Muscle layer of colon (tissue), 2 donors: ENCODE data around the gene AUTS2.

Source experiments
- H3K27ac ChIP-seq: one replicate; pipeline ENCODE4 v1.7.0; 2013; ENCODE audit warnings: low read depth, mild to moderate bottlenecking, low read length, moderate library complexity
- H3K27me3 ChIP-seq, 2 donors: one replicate each; pipeline ENCODE4 v1.7.0; 2013; ENCODE audit warnings: low read length in 2 of 2, mild to moderate bottlenecking in 2 of 2; ENCODE audit not compliant: insufficient read depth in 2 of 2, control insufficient read depth in 1 of 2
- H3K36me3 ChIP-seq: one replicate; pipeline ENCODE4 v1.7.0; 2013; ENCODE audit warnings: mild to moderate bottlenecking, low read length; ENCODE audit not compliant: insufficient read depth
- H3K4me1 ChIP-seq: one replicate; pipeline ENCODE4 v1.7.0; 2013; ENCODE audit warnings: mild to moderate bottlenecking, low read length; ENCODE audit not compliant: insufficient read depth
- H3K4me3 ChIP-seq, 2 donors: one replicate each; pipeline ENCODE4 v1.7.0; 2013; ENCODE audit warnings: low read length in 2 of 2, low read depth in 1 of 2, mild to moderate bottlenecking in 1 of 2, moderate library complexity in 1 of 2
- H3K9ac ChIP-seq: one replicate; pipeline ENCODE4 v1.7.0; 2013; ENCODE audit warnings: low read length
- H3K9me3 ChIP-seq: one replicate; pipeline ENCODE4 v1.7.0; 2013; ENCODE audit warnings: mild to moderate bottlenecking, low read length
- donor health status: abdominal sarcoma.
- donor health status: Adenocarcinoma of cecum.

AUTS2 gene

DNA sequence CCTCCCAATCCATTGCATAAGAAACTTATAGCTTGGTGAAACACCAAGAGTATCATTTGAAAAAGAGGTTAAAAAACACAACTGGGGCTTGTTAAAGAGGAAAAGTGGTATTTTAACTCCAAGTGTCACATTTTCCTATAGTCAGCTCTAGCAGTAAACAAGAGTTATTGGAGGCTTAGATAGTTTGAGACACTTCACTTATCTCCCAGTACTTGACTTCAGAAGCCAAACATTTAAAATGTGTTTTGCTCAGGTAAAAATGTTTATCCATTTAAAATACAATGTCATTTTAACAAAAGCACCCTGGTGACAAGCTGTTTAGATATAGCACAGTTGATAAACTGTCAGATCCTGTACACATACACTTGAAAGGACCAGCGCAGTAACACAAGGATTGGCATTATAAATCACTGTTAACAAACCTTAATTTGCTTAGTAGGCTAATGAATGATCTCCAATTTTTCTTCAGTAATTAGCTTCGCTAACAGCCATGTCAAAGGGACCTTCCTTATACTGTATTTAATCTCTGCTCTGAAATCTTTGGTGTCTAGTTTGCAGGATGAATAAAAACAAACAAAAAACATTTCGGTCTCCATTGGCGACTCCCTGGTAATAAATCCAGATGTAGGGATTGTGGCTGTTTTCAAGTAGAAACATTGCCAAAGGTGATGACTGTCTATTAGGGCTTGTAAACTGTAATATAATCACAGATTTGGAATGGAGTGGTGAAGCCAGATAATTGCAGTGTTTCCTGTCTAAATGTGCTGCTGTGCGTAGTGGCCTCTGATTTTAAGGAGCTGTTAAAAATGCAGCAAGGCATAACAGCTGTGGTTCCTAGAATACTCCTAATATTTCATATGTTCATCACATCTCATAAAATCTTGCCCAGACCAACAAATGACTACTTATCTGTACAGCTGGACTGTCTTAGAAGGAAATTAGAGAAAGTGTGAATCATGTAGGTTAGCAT, 545.1 kb downstream of the AUTS2 start:
- Histone ChIP-seq H3K4me3 (no peak overlapping the region), H3K9ac (no peak overlapping the region), H3K27ac (no peak overlapping the region)

DNA sequence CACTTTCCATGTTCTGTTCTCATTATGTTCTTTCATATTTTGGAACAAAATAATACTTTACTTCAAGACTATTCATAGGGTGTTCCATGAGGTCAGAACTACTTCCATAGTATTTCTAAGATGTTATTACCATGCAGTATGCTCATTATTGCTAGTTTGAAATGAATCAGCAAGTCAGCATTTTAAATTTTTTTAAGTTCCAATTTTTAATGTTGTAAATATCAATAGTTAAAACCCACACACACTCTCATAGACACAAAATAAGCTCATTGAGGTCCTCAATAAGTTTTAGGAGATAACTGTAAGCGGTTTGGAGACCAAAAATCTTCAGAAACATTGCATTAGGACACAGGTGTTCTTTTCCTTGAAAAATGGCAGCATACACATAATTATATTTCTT, 550.7 kb downstream of the AUTS2 start:
- H3K27me3 ChIP-seq, result no peaks in the 10 kb centered on the region
- no peak overlapping the region for H3K27ac ChIP-seq
- H3K9me3 ChIP-seq, result no peaks in the 10 kb centered on the region
- H3K4me3 ChIP-seq, result no peak overlapping the region
- no peaks in the 10 kb centered on the region for H3K36me3 ChIP-seq
- H3K4me1 ChIP-seq, result no peaks in the 10 kb centered on the region
- H3K9ac ChIP-seq, result no peak overlapping the region

More for the DNA sequence above, 545.1 kb downstream of the AUTS2 start:
- Histone ChIP-seq H3K36me3 (no peaks in the 10 kb centered on the region), H3K27me3 (no peaks in the 10 kb centered on the region), H3K9me3 (no peaks in the 10 kb centered on the region), H3K4me1 (peaks cover 6% of the 10 kb centered on the region)

DNA sequence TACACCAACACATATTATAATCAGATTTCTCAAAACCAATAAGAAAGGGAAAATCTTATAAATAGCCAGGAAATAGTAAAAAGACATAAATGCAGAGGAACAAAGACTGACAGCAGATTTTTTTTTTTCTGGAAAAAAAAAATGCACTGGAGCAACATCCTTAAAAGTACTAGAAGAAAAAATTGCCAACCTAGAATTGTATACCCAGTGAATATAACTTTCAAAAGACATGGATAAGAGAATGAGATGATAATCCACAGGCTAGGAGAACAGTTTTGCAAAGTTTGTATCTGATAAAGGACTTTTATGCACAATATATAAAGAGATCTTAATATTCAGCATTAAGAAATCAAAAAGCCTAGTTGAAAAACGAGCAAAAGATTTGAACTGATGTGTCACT, 554.0 kb downstream of the AUTS2 start:
- H3K27ac ChIP-seq, result no peak overlapping the region
- H3K4me1 ChIP-seq, result no peaks in the 10 kb centered on the region
- no peaks in the 10 kb centered on the region for H3K27me3 ChIP-seq
- no peaks in the 10 kb centered on the region for H3K9me3 ChIP-seq
- no peaks in the 10 kb centered on the region for H3K36me3 ChIP-seq
- H3K9ac ChIP-seq, result no peak overlapping the region
- no peak overlapping the region for H3K4me3 ChIP-seq

DNA sequence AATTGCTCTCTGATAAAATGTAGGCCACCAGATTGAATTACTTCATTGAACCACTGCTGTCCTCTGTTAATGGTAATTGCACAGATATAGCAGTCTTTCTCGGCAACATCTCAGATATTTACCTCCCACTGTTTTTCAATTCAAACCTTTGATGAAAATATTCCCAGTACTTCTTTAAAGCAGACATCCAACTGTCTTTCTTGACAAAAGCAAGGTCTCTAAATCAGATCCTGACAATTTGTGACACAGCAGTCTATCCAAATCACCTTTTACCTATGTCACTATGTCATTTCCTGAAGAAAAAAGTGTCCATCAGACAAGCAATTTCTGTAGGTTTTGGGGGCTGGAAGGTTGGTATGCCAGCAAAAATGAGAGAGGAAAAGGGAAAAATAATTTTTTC, 555.7 kb downstream of the AUTS2 start:
- H3K36me3 ChIP-seq, result no peaks in the 10 kb centered on the region
- H3K4me1 ChIP-seq, result no peaks in the 10 kb centered on the region
- no peak overlapping the region for H3K9ac ChIP-seq
- no peak overlapping the region for H3K27ac ChIP-seq
- no peak overlapping the region for H3K4me3 ChIP-seq
- no peaks in the 10 kb centered on the region for H3K27me3 ChIP-seq
- H3K9me3 ChIP-seq, result no peaks in the 10 kb centered on the region

DNA sequence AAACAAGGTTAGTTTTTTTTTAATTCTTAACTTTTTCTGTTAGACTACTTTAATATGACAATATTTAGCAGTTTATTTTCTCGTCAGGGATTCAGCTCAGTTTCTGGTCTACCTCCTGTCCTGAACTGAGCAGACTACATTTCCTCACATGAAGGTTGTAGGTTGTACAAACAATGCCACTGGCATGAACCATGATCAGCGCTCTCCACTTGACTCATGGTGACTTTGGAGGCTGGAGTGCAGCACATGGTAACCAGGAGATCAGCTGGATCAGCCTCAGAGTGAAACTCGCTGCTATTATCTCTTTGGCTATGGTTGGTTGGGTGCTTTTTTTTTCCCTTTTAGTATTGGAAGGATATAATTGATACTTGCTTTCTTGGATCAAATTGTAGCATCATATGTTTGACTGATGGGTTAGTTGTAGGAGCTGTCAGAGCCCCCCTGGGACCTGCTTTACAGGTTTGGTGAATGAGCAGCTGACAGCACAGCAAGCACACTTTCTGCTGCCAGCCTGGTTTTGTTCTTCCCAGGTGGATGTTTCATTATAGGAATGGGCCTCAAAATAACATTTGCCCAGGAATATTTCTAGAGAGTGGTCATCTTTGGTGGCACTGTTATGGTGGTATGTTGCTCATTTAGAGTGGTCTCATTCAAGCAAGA, 556.4 kb downstream of the AUTS2 start:
- no peaks in the 10 kb centered on the region for H3K9me3 ChIP-seq

DNA sequence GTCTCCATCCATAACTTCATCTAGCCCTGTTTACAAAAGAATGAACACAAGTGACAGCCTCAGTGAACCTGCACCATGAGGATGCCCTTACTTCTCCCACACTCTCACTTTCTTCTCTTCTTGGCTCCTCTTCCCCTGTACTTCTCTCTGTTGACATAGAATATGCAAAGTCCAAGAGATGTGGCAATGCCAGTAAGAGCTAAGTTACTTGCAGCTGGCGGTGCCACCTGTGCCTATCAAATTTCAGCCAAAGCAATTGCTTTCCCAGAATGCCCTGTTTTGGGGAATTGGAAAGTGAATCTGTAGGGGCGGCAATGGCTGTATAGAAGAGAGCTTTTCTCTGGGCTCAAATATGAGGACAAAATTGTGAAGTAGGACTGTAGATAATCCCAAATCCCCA, 557.8 kb downstream of the AUTS2 start:
- H3K27ac ChIP-seq, result no peak overlapping the region
- no peak overlapping the region for H3K9ac ChIP-seq
- no peaks in the 10 kb centered on the region for H3K27me3 ChIP-seq
- no peak overlapping the region for H3K4me3 ChIP-seq
- H3K36me3 ChIP-seq, result no peaks in the 10 kb centered on the region
- no peaks in the 10 kb centered on the region for H3K9me3 ChIP-seq
- no peaks in the 10 kb centered on the region for H3K4me1 ChIP-seq

More for the DNA sequence above, 556.4 kb downstream of the AUTS2 start:
- H3K4me3 ChIP-seq, result no peak overlapping the region
- no peak overlapping the region for H3K27ac ChIP-seq
- no peaks in the 10 kb centered on the region for H3K36me3 ChIP-seq
- no peak overlapping the region for H3K9ac ChIP-seq
- no peaks in the 10 kb centered on the region for H3K4me1 ChIP-seq
- no peaks in the 10 kb centered on the region for H3K27me3 ChIP-seq

DNA sequence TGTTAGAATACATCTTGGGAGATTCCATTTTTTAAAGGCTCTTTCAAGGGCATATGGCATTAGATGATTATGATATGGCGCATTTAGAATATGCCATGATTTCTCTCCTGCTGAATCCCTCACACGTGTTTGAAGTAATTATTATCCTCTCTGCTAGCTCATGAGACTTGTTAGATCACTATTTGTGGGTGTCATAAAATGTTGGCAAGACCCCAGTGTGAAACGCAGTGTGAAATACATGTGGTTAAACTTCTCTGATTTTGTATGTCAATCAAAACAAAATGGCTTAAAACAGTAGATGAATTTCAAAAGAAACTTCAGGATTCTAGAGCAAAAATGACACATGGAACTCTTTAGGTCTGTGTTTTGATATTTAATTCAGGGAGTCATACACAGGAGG, 560.8 kb downstream of the AUTS2 start:
- Histone ChIP-seq H3K27ac (no peak overlapping the region), H3K9me3 (no peaks in the 10 kb centered on the region), H3K9ac (no peak overlapping the region), H3K4me1 (no peaks in the 10 kb centered on the region), H3K4me3 (no peak overlapping the region), H3K27me3 (no peaks in the 10 kb centered on the region), H3K36me3 (no peaks in the 10 kb centered on the region)

DNA sequence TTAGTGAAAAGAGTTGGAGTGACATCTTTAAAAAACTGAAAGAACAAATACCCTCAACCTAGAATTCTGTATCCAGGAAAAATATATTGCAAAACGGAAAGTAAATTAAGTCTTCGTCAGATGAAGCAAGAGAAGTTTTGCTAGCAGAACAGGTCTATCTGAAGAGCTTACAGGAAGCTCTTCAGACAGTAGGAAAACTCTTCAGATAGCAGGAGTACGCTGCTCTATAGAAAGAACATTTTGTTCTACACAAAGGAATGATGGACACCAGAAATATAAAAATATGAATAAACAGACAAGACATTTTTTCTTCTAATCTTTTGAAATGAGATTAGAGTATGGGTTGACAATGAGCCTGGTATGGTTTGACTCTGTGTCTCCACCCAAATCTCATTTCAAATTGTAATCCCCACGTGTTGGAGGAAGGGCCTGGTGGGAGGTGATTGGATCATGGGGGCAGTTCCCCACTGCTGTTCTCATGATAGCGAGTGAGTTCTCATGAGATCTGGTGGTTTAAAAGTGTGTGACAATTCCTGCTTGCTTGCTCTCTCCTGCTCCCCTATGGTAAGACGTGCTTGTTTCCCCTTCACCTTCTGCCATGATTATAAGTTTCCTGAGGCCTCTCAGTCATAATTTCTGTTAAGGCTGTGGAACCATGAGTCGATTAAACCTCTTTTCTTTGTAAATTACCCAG, 567.3 kb downstream of the AUTS2 start:
- Histone ChIP-seq H3K27me3 (no peaks in the 10 kb centered on the region), H3K4me1 (no peaks in the 10 kb centered on the region), H3K9ac (no peak overlapping the region), H3K27ac (no peak overlapping the region), H3K36me3 (no peaks in the 10 kb centered on the region), H3K4me3 (no peak overlapping the region), H3K9me3 (no peaks in the 10 kb centered on the region)

DNA sequence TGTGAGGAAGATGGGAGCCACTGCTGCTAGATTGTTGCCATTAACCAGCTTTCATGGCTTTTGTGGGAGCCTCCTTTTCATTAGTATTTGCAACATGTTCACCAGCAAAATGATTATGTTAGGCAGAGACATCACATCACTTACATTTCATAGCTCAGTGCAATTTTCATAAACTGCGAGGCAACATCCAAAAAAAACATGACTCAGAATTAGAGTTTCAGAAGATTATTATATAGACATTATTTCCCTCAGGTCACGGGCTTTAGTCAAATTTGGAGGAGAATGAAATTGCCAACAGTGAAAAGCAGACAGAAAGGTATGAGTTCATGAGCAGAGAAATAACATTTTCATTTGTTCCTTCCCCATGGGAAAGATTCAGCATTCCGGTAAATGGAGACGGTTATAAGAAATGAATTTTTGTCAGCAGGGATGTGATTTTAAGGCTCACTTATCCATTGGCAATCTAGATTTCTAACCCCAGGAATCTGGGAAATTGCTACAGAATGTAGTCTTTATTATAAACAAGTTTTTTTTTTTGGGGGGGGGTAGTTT, 573.2 kb downstream of the AUTS2 start:
- Histone ChIP-seq H3K4me1 (no peaks in the 10 kb centered on the region), H3K27me3 (no peaks in the 10 kb centered on the region), H3K9me3 (no peaks in the 10 kb centered on the region), H3K4me3 (no peak overlapping the region), H3K9ac (no peak overlapping the region), H3K36me3 (no peaks in the 10 kb centered on the region), H3K27ac (no peak overlapping the region)

DNA sequence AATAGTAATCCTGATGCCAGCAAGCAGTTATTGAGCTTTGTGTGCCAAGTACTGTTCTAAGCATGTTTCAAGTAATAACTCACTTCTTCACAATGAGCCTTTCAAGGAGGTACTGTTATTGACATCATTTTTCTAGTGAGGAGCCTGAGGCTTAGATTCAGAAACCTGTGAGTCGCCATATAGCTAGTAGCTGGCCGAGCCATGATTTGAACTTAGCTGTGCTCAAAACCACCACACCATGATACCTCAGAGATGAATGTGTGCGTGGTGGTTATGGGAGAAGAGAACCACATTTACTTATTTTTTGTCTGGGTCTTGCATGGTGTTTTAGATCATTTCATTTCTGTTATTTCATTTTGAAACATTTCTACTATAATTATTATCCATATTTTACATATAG, 578.9 kb downstream of the AUTS2 start:
- Histone ChIP-seq H3K27ac (no peak overlapping the region), H3K9ac (no peak overlapping the region), H3K4me3 (no peak overlapping the region), H3K36me3 (no peaks in the 10 kb centered on the region), H3K4me1 (peaks cover 11% of the 10 kb centered on the region), H3K27me3 (no peaks in the 10 kb centered on the region), H3K9me3 (no peaks in the 10 kb centered on the region)

DNA sequence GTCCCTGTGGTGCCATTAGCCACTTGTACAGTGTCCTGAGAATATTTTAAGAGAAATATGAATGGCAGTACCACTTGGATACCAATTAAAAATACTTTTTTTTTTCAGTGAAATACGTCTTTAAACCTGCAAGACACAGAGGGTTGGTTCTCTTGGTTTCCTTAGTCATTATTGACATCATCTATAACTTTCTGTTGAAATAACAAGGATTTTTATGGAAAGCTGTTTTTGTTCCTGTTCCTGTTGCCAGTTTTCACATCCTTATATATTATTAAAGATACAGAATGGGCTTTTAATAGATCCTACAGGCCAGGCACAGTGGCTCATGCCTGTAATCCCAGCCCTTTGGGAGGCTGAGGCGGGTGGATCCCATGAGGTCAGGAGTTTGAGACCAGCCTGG, 579.9 kb downstream of the AUTS2 start:
- H3K4me3 ChIP-seq, result no peak overlapping the region

More for the DNA sequence above, 579.9 kb downstream of the AUTS2 start:
- Histone ChIP-seq H3K9ac (no peak overlapping the region), H3K27ac (no peak overlapping the region), H3K4me1 (peaks cover 11% of the 10 kb centered on the region), H3K27me3 (no peaks in the 10 kb centered on the region), H3K36me3 (no peaks in the 10 kb centered on the region), H3K9me3 (no peaks in the 10 kb centered on the region)
